WTC11 (cell line): ENCODE results near the gene RTP2. TPM values are rescaled to one million over a fixed set of nuclear protein-coding genes. Genes with fewer than 3 reads are reported as not detected.
A peak's percentile ranks its signal among the peaks of the same experiment; 100 is the strongest.

Experiments used
- ATAC-seq: fragments of 200-7000 bp; cut with Tn5 transposase; 2 replicates; pipeline ENCODE4 v1.10.0; 2021; ENCODE audit warnings: mild to moderate bottlenecking, moderate library complexity
- CTCF ChIA-PET: fragments of 300-600 bp; sonication (Branson Sonifier 250); formaldehyde crosslinking; loops from one replicate; lab custom pipeline; 2021; ENCODE audit warnings: antibody characterized with exemption; lab: Charles Lee
- POLR2A ChIA-PET: fragments of 350-600 bp; sonication (Branson Sonifier 250); formaldehyde crosslinking; loops from one replicate; lab custom pipeline; 2021; ENCODE audit warnings: antibody characterized with exemption; lab: Charles Lee
- DNase-seq: peaks from one replicate; pipeline ENCODE4 v3.0.0; 2021; ENCODE audit warnings: low spot score
- H3K27ac Mint-ChIP-seq: 2 replicates; pipeline ENCODE4 v1.8.0; 2021; ENCODE audit warnings: mixed read lengths
- H3K27me3 Mint-ChIP-seq: 2 replicates; pipeline ENCODE4 v1.8.0; 2021; ENCODE audit warnings: low read depth, mild to moderate bottlenecking, moderate library complexity, mixed read lengths
- H3K36me3 Mint-ChIP-seq: 2 replicates; pipeline ENCODE4 v1.8.0; 2021; ENCODE audit warnings: mixed read lengths
- H3K4me1 Mint-ChIP-seq: 2 replicates; pipeline ENCODE4 v1.8.0; 2022; ENCODE audit warnings: mixed read lengths
- H3K4me3 Mint-ChIP-seq: 2 replicates; pipeline ENCODE4 v1.8.0; 2021; ENCODE audit warnings: mild to moderate bottlenecking, moderate library complexity, mixed read lengths
- H3K9me3 Mint-ChIP-seq: 2 replicates; pipeline ENCODE4 v1.8.0; 2021; ENCODE audit warnings: mixed read lengths
- CREB1 ChIP-seq: sonication (generic); formaldehyde crosslinking; IDR thresholded peaks from 2 replicates; pipeline ENCODE4 v1.8.0; 2023; ENCODE audit warnings: mild to moderate bottlenecking, missing genetic modification reagents
- ETV6 ChIP-seq: sonication (generic); formaldehyde crosslinking; IDR thresholded peaks from 2 replicates; pipeline ENCODE4 v1.8.1; 2022; ENCODE audit warnings: mild to moderate bottlenecking, missing genetic modification reagents
- GABPB1 ChIP-seq: sonication (generic); formaldehyde crosslinking; IDR thresholded peaks from 2 replicates; pipeline ENCODE4 v1.8.1; 2023; ENCODE audit warnings: mild to moderate bottlenecking, missing genetic modification reagents
- IRF2 ChIP-seq: sonication (generic); formaldehyde crosslinking; IDR thresholded peaks from 2 replicates; pipeline ENCODE4 v1.8.0; 2022; ENCODE audit warnings: low read depth, missing genetic modification reagents, borderline replicate concordance
- JUN ChIP-seq: sonication (generic); formaldehyde crosslinking; IDR thresholded peaks from 2 replicates; pipeline ENCODE4 v1.8.0; 2023; ENCODE audit warnings: mild to moderate bottlenecking, missing genetic modification reagents
- NFE2L1 ChIP-seq: sonication (generic); formaldehyde crosslinking; IDR thresholded peaks from 2 replicates; pipeline ENCODE4 v1.8.1; 2023; ENCODE audit warnings: missing genetic modification reagents
- RORB ChIP-seq: fragments of 250-450 bp; sonication (Bioruptor Pico); IDR thresholded peaks from 2 replicates; pipeline ENCODE4 v1.9.0; 2021; ENCODE audit warnings: mild to moderate bottlenecking
- ZNF396 ChIP-seq: fragments of 250-450 bp; sonication (Bioruptor Pico); IDR thresholded peaks from 2 replicates; pipeline ENCODE4 v1.8.0; 2021; ENCODE audit warnings: mild to moderate bottlenecking, moderate library complexity, borderline replicate concordance
- total RNA-seq: library from RNA; stranded (reverse); gene quantifications from 3 replicates; pipeline ENCODE4 v1.2.3, GENCODE V29; 2021
- TF ChIP-seq, protein P1 (sequence below): fragments of 250-450 bp; sonication (Bioruptor Pico); IDR thresholded peaks from 2 replicates; pipeline ENCODE4 v1.9.0; 2021; ENCODE audit warnings: moderate library complexity, mild to moderate bottlenecking, inconsistent platforms, borderline replicate concordance
- TF ChIP-seq, protein P2 (sequence below): sonication (generic); formaldehyde crosslinking; IDR thresholded peaks from 2 replicates; pipeline ENCODE4 v1.8.0; 2023; ENCODE audit warnings: missing genetic modification reagents, mild to moderate bottlenecking, borderline replicate concordance
- TF ChIP-seq, protein P3 (sequence below): sonication (generic); formaldehyde crosslinking; IDR thresholded peaks from 2 replicates; pipeline ENCODE4 v1.8.0; 2022; ENCODE audit warnings: mild to moderate bottlenecking, missing genetic modification reagents
- TF ChIP-seq, protein P4 (sequence below): sonication (generic); formaldehyde crosslinking; IDR thresholded peaks from 2 replicates; pipeline ENCODE4 v1.8.0; 2022; ENCODE audit warnings: mild to moderate bottlenecking, missing genetic modification reagents
- TF ChIP-seq, protein P5 (sequence below): sonication (generic); formaldehyde crosslinking; IDR thresholded peaks from 2 replicates; pipeline ENCODE4 v1.8.1; 2022; ENCODE audit warnings: mild to moderate bottlenecking, missing genetic modification reagents, moderate library complexity, borderline replicate concordance
- TF ChIP-seq, protein P6 (sequence below): sonication (generic); formaldehyde crosslinking; IDR thresholded peaks from 2 replicates; pipeline ENCODE4 v1.8.1; 2022; ENCODE audit warnings: low read depth, mild to moderate bottlenecking, moderate library complexity, missing genetic modification reagents, borderline replicate concordance
- TF ChIP-seq, protein P7 (sequence below): fragments of 250-450 bp; sonication (Bioruptor Pico); IDR thresholded peaks from 2 replicates; pipeline ENCODE4 v1.8.0; 2021; ENCODE audit warnings: mild to moderate bottlenecking
- TF ChIP-seq, protein P8 (sequence below): sonication (generic); formaldehyde crosslinking; IDR thresholded peaks from 2 replicates; pipeline ENCODE4 v1.8.1; 2023; ENCODE audit warnings: mild to moderate bottlenecking, missing genetic modification reagents, moderate library complexity

Gene RTP2
- total RNA-seq, 1 experiment from 2014 or later = not detected

DNA sequence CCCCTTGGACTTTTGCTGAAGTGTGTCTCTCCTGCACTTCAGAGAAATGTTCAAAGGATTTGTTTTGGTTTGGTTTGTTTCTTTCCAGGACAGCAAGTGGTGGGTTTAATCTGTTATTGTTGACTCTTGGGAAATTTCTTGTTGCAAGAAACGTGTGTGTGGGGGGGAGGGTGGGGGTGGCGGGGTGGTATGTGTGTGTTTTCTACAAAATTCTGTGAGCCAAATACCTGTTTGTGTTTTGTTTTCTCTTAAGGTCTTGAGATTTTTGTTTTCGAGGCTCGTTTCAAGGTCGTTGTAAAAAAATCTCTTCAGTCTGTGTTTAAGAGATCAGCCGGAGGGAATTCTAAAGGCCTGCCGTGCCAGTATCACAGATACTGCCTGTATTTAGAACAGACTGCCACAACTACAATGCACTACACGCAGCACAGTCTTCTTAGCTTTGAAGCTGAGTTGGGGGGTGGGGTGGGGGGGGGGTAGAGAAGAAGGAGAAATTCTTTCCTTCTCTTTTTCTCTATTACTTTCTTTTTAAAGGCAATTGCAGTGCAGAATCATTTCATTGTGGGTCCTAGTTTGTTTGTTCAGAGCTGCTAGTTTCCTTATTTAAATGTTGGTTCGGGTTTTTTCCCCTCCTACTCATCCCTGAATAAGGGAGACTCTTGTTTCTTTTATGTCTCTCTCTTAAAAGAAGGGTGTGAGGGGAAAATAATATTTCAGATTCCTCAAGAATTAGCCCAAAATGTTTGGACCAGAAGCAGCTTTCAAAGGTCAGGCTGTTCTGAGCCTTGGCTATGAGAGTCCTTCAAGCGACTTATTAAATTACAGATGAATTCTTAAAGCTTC lies 44.3 kb upstream of the RTP2 start:
- H3K36me3 Mint-ChIP-seq = no peaks in the 10 kb centered on the region
- no peak for DNase-seq
- TF ChIP-seq, protein P1, sequence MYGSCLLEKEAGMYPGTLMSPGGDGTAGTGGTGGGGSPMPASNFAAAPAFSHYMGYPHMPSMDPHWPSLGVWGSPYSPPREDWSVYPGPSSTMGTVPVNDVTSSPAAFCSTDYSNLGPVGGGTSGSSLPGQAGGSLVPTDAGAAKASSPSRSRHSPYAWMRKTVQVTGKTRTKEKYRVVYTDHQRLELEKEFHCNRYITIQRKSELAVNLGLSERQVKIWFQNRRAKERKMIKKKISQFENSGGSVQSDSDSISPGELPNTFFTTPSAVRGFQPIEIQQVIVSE (CRISPR knock-in tag) = no peak
- TF ChIP-seq RORB (CRISPR knock-in tag) = no peak
- TF ChIP-seq, protein P2, sequence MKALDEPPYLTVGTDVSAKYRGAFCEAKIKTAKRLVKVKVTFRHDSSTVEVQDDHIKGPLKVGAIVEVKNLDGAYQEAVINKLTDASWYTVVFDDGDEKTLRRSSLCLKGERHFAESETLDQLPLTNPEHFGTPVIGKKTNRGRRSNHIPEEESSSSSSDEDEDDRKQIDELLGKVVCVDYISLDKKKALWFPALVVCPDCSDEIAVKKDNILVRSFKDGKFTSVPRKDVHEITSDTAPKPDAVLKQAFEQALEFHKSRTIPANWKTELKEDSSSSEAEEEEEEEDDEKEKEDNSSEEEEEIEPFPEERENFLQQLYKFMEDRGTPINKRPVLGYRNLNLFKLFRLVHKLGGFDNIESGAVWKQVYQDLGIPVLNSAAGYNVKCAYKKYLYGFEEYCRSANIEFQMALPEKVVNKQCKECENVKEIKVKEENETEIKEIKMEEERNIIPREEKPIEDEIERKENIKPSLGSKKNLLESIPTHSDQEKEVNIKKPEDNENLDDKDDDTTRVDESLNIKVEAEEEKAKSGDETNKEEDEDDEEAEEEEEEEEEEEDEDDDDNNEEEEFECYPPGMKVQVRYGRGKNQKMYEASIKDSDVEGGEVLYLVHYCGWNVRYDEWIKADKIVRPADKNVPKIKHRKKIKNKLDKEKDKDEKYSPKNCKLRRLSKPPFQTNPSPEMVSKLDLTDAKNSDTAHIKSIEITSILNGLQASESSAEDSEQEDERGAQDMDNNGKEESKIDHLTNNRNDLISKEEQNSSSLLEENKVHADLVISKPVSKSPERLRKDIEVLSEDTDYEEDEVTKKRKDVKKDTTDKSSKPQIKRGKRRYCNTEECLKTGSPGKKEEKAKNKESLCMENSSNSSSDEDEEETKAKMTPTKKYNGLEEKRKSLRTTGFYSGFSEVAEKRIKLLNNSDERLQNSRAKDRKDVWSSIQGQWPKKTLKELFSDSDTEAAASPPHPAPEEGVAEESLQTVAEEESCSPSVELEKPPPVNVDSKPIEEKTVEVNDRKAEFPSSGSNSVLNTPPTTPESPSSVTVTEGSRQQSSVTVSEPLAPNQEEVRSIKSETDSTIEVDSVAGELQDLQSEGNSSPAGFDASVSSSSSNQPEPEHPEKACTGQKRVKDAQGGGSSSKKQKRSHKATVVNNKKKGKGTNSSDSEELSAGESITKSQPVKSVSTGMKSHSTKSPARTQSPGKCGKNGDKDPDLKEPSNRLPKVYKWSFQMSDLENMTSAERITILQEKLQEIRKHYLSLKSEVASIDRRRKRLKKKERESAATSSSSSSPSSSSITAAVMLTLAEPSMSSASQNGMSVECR = no peak
- TF ChIP-seq, protein P3, sequence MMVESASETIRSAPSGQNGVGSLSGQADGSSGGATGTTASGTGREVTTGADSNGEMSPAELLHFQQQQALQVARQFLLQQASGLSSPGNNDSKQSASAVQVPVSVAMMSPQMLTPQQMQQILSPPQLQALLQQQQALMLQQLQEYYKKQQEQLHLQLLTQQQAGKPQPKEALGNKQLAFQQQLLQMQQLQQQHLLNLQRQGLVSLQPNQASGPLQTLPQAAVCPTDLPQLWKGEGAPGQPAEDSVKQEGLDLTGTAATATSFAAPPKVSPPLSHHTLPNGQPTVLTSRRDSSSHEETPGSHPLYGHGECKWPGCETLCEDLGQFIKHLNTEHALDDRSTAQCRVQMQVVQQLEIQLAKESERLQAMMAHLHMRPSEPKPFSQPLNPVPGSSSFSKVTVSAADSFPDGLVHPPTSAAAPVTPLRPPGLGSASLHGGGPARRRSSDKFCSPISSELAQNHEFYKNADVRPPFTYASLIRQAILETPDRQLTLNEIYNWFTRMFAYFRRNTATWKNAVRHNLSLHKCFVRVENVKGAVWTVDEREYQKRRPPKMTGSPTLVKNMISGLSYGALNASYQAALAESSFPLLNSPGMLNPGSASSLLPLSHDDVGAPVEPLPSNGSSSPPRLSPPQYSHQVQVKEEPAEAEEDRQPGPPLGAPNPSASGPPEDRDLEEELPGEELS (CRISPR knock-in tag) = no peak
- TF ChIP-seq, protein P4, sequence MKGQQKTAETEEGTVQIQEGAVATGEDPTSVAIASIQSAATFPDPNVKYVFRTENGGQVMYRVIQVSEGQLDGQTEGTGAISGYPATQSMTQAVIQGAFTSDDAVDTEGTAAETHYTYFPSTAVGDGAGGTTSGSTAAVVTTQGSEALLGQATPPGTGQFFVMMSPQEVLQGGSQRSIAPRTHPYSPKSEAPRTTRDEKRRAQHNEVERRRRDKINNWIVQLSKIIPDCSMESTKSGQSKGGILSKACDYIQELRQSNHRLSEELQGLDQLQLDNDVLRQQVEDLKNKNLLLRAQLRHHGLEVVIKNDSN (CRISPR knock-in tag) = no peak
- TF ChIP-seq NFE2L1 (CRISPR knock-in tag) = no peak
- no peak for TF ChIP-seq CREB1 (CRISPR knock-in tag)
- no peak for TF ChIP-seq GABPB1
- no peak for TF ChIP-seq IRF2 (CRISPR knock-in tag)
- no peak for TF ChIP-seq JUN (CRISPR knock-in tag)
- TF ChIP-seq ETV6 (CRISPR knock-in tag) = no peak
- TF ChIP-seq, protein P5, sequence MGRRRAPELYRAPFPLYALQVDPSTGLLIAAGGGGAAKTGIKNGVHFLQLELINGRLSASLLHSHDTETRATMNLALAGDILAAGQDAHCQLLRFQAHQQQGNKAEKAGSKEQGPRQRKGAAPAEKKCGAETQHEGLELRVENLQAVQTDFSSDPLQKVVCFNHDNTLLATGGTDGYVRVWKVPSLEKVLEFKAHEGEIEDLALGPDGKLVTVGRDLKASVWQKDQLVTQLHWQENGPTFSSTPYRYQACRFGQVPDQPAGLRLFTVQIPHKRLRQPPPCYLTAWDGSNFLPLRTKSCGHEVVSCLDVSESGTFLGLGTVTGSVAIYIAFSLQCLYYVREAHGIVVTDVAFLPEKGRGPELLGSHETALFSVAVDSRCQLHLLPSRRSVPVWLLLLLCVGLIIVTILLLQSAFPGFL (CRISPR knock-in tag) = no peak
- TF ChIP-seq, protein P6, sequence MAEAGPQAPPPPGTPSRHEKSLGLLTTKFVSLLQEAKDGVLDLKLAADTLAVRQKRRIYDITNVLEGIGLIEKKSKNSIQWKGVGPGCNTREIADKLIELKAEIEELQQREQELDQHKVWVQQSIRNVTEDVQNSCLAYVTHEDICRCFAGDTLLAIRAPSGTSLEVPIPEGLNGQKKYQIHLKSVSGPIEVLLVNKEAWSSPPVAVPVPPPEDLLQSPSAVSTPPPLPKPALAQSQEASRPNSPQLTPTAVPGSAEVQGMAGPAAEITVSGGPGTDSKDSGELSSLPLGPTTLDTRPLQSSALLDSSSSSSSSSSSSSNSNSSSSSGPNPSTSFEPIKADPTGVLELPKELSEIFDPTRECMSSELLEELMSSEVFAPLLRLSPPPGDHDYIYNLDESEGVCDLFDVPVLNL (CRISPR knock-in tag) = no peak
- TF ChIP-seq, protein P7, sequence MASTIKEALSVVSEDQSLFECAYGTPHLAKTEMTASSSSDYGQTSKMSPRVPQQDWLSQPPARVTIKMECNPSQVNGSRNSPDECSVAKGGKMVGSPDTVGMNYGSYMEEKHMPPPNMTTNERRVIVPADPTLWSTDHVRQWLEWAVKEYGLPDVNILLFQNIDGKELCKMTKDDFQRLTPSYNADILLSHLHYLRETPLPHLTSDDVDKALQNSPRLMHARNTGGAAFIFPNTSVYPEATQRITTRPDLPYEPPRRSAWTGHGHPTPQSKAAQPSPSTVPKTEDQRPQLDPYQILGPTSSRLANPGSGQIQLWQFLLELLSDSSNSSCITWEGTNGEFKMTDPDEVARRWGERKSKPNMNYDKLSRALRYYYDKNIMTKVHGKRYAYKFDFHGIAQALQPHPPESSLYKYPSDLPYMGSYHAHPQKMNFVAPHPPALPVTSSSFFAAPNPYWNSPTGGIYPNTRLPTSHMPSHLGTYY (CRISPR knock-in tag) = no peak
- TF ChIP-seq, protein P8, sequence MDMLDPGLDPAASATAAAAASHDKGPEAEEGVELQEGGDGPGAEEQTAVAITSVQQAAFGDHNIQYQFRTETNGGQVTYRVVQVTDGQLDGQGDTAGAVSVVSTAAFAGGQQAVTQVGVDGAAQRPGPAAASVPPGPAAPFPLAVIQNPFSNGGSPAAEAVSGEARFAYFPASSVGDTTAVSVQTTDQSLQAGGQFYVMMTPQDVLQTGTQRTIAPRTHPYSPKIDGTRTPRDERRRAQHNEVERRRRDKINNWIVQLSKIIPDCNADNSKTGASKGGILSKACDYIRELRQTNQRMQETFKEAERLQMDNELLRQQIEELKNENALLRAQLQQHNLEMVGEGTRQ (CRISPR knock-in tag) = no peak
- TF ChIP-seq ZNF396 (CRISPR knock-in tag) = no peak
- TF ChIP-seq, all 79 proteins: peak for 0
- Mint-ChIP-seq H3K4me1 (peaks cover 69% of the 10 kb centered on the region), H3K9me3 (no peaks in the 10 kb centered on the region), H3K4me3 (peak overlapping the region; percentile 82), H3K27ac (peak overlapping the region; percentile 100), H3K27me3 (peaks cover 8% of the 10 kb centered on the region)
- ChIA-PET CTCF (interaction anchor here (0.7 to 4.5 kb wide), 10 partner anchors 7 to 1208 kb away, joined by 3 to 78 read pairs (median 5); no protein-coding TSS in a partner anchor), POLR2A (interaction anchor here (0.8 to 4.0 kb wide), 10 partner anchors 7 to 1192 kb away, joined by 3 to 41 read pairs (median 4); partner anchors contain the start of gene LPP)
- no peak for ATAC-seq
